Calu3 (cell line): ENCODE measurements around the gene GFRA1. TPM values are rescaled to one million over a fixed set of nuclear protein-coding genes. Genes with fewer than 3 reads are reported as not detected.

Experiments used
- BruUV-seq: library from RNA; stranded (reverse); fragments of 400-500 nt; replicated peaks from 2 replicates; lab custom pipeline; 2021; lab: Mats Ljungman, UMichigan
- CTCF ChIA-PET: fragments of 300-600 bp; sonication (Branson Sonifier 250); formaldehyde crosslinking; loops from one replicate; lab custom pipeline; 2022; ENCODE audit warnings: antibody characterized with exemption; lab: Charles Lee
- DNase-seq: peaks from one replicate; pipeline ENCODE4 v3.0.0; 2022
- H3K27ac Mint-ChIP-seq: one replicate; pipeline ENCODE4 v1.8.0; 2022; ENCODE audit warnings: mixed read lengths; ENCODE audit not compliant: unreplicated experiment
- H3K27me3 Mint-ChIP-seq: one replicate; pipeline ENCODE4 v1.8.0; 2022; ENCODE audit warnings: mixed read lengths; ENCODE audit not compliant: unreplicated experiment
- H3K36me3 Mint-ChIP-seq: one replicate; pipeline ENCODE4 v1.8.0; 2022; ENCODE audit warnings: mild to moderate bottlenecking, moderate library complexity, mixed read lengths; ENCODE audit not compliant: insufficient read depth, unreplicated experiment
- H3K4me1 Mint-ChIP-seq: one replicate; pipeline ENCODE4 v1.8.0; 2022; ENCODE audit warnings: mild to moderate bottlenecking, low read depth, mixed read lengths; ENCODE audit not compliant: unreplicated experiment
- H3K4me3 Mint-ChIP-seq: one replicate; pipeline ENCODE4 v1.8.0; 2022; ENCODE audit warnings: mild to moderate bottlenecking, low read depth, moderate library complexity, mixed read lengths; ENCODE audit not compliant: unreplicated experiment
- H3K9me3 Mint-ChIP-seq: one replicate; pipeline ENCODE4 v1.8.0; 2022; ENCODE audit warnings: low read depth, mixed read lengths; ENCODE audit not compliant: unreplicated experiment
- CTCF ChIP-seq: fragments of 200-600 bp; IDR thresholded peaks from one replicate; pipeline ENCODE4 v1.8.0; 2022; ENCODE audit warnings: antibody characterized with exemption; ENCODE audit not compliant: unreplicated experiment
- intact Hi-C: fragments of 100-400 bp; cut with micrococcal nuclease; formaldehyde crosslinking; loops from one replicate; pipeline ENCODE4 v1.10.0; 2022; ENCODE audit not compliant: unreplicated experiment
- total RNA-seq: library from RNA; stranded (reverse); gene quantifications from 2 replicates; pipeline ENCODE4 v1.2.3, GENCODE V29; 2022

GFRA1 gene
- total RNA-seq, 1 experiment from 2014 or later: not detected

- H3K27me3 Mint-ChIP-seq: no peaks in the 10 kb centered on the region
- peaks cover 5% of the 10 kb centered on the region for H3K36me3 Mint-ChIP-seq
- H3K9me3 Mint-ChIP-seq: peaks cover 11% of the 10 kb centered on the region
- CTCF ChIA-PET: no interaction called here
- no peak for TF ChIP-seq CTCF
- no peak overlapping the region for H3K27ac Mint-ChIP-seq
- no peak for DNase-seq
- no peak overlapping the region for H3K4me3 Mint-ChIP-seq
- no TSS peak for BruUV-seq
- intact Hi-C loops: no loop called here
- no peaks in the 10 kb centered on the region for H3K4me1 Mint-ChIP-seq
Measured at GRCh38 chr10:116115036-116115641, 157.9 kb downstream of the GFRA1 start.

GRCh38 chr10:116113721-116114501 lies 159.1 kb downstream of the GFRA1 start:
- no peaks in the 10 kb centered on the region for H3K27me3 Mint-ChIP-seq
- CTCF ChIA-PET: no interaction called here
- TF ChIP-seq CTCF: no peak
- H3K9me3 Mint-ChIP-seq: peaks cover 11% of the 10 kb centered on the region
- H3K36me3 Mint-ChIP-seq: peaks cover 4% of the 10 kb centered on the region
- H3K27ac Mint-ChIP-seq: no peak overlapping the region
- H3K4me1 Mint-ChIP-seq: no peaks in the 10 kb centered on the region
- no TSS peak for BruUV-seq
- H3K4me3 Mint-ChIP-seq: no peak overlapping the region
- intact Hi-C loops: no loop called here
- DNase-seq: no peak

- Mint-ChIP-seq H3K27me3 (no peaks in the 10 kb centered on the region), H3K36me3 (no peaks in the 10 kb centered on the region), H3K27ac (no peak overlapping the region), H3K9me3 (peaks cover 3% of the 10 kb centered on the region), H3K4me1 (no peaks in the 10 kb centered on the region), H3K4me3 (no peak overlapping the region)
- BruUV-seq: no TSS peak
- DNase-seq: no peak
- CTCF ChIA-PET: no interaction called here
- intact Hi-C loops: no loop called here
- TF ChIP-seq CTCF: no peak
Measured at GRCh38 chr10:116112232-116113231, 160.5 kb downstream of the GFRA1 start.

- intact Hi-C loops: no loop called here
- H3K4me3 Mint-ChIP-seq: no peak overlapping the region
- no peak for DNase-seq
- CTCF ChIA-PET: no interaction called here
- peaks cover 2% of the 10 kb centered on the region for H3K9me3 Mint-ChIP-seq
- no peaks in the 10 kb centered on the region for H3K4me1 Mint-ChIP-seq
- H3K27me3 Mint-ChIP-seq: no peaks in the 10 kb centered on the region
- H3K27ac Mint-ChIP-seq: no peak overlapping the region
- TF ChIP-seq CTCF: no peak
- no TSS peak for BruUV-seq
- no peaks in the 10 kb centered on the region for H3K36me3 Mint-ChIP-seq
Measured at GRCh38 chr10:116111483-116112095, 161.4 kb downstream of the GFRA1 start.
